A172 (cell line): ENCODE data around the gene GPBP1L1. TPM values are rescaled to one million over a fixed set of nuclear protein-coding genes. Genes with fewer than 3 reads are reported as not detected.
"Not testable (repeated sequence)": the region's sequence is repeated elsewhere in the genome, so short reads cannot be mapped to it uniquely, and the experiment has no call there.

Experiments
- DNase-seq: peaks from one replicate; pipeline ENCODE4 v3.0.0-alpha.2; 2015; ENCODE audit warnings: low spot score
- total RNA-seq: library from RNA; depleted of rRNA; stranded (reverse); fragments of >200 nt; shearing (Covaris generic); gene quantifications from 2 replicates; pipeline ENCODE4 v1.2.3, GENCODE V29; 2014

The GPBP1L1 gene
- total RNA-seq, 1 experiment from 2014 or later = 64.5 TPM

- DNase-seq = no peak
These were observed 46.0 kb downstream of the GPBP1L1 start for GRCh38 chr1:45640293-45640692.

GRCh38 chr1:45635211-45635610 is 51.1 kb downstream of the GPBP1L1 start:
- DNase-seq = no peak

GRCh38 chr1:45630429-45630828 is 55.9 kb downstream of the GPBP1L1 start:
- DNase-seq = no peak

- DNase-seq = no peak
These were observed 57.3 kb downstream of the GPBP1L1 start for GRCh38 chr1:45629035-45629434.

- DNase-seq = no peak
These were observed 62.4 kb downstream of the GPBP1L1 start, which contains the start of gene CCDC17 for GRCh38 chr1:45623972-45624371. Gene CCDC17, minus strand, starts transcription at chr1:45624054. Its CDS starts 145 bp downstream, at chr1:45623909.

GRCh38 chr1:45622524-45623394 is 63.6 kb downstream of the GPBP1L1 start:
- DNase-seq = no peak

GRCh38 chr1:45621895-45622523 is 64.3 kb downstream of the GPBP1L1 start:
- DNase-seq = no peak

GRCh38 chr1:45621501-45621836 is 64.9 kb downstream of the GPBP1L1 start:
- DNase-seq = no peak

GRCh38 chr1:45620588-45621500 is 65.5 kb downstream of the GPBP1L1 start:
- DNase-seq = no peak

GRCh38 chr1:45619149-45619921 is 67.0 kb downstream of the GPBP1L1 start:
- DNase-seq = no peak

GRCh38 chr1:45617618-45618017 is 68.7 kb downstream of the GPBP1L1 start:
- peak; percentile 41 for DNase-seq

GRCh38 chr1:45615885-45616284 is 70.4 kb downstream of the GPBP1L1 start:
- DNase-seq = no peak

- no peak for DNase-seq
These were observed 73.3 kb downstream of the GPBP1L1 start for GRCh38 chr1:45612941-45613579.

GRCh38 chr1:45610589-45611226 is 75.6 kb downstream of the GPBP1L1 start:
- no peak for DNase-seq

GRCh38 chr1:45608175-45609156 is 77.9 kb downstream of the GPBP1L1 start:
- DNase-seq = no peak

GRCh38 chr1:45607404-45608074 is 78.8 kb downstream of the GPBP1L1 start:
- no peak for DNase-seq

- no peak for DNase-seq
These were observed 82.1 kb downstream of the GPBP1L1 start for GRCh38 chr1:45604239-45604638.

- DNase-seq = not testable (repeated sequence)
These were observed 89.6 kb downstream of the GPBP1L1 start for GRCh38 chr1:45596765-45597164.

GRCh38 chr1:45594412-45594811 is 91.9 kb downstream of the GPBP1L1 start:
- DNase-seq = no peak
